Activated CD8-positive, alpha-beta memory T cell treated with anti-CD3 and anti-CD28 coated beads, Interleukin-2, amount 50 U/mL, for 48 hours (primary cell): Measurements from ENCODE around the gene TCAF1.

ENCODE experiments used
- DNase-seq: peaks from one replicate; pipeline ENCODE4 v3.0.0-alpha.2; 2020

The TCAF1 gene

GRCh38 chr7:143901668-143902331, at the start of gene TCAF1:
TSS of gene TCAF1 (minus strand) at chr7:143902176. CDS start at chr7:143876608, 25,568 bp downstream.
- DNase-seq = peak; percentile 91

GRCh38 chr7:143948733-143949132, 46.8 kb upstream of the TCAF1 start:
- DNase-seq = no peak

DNA sequence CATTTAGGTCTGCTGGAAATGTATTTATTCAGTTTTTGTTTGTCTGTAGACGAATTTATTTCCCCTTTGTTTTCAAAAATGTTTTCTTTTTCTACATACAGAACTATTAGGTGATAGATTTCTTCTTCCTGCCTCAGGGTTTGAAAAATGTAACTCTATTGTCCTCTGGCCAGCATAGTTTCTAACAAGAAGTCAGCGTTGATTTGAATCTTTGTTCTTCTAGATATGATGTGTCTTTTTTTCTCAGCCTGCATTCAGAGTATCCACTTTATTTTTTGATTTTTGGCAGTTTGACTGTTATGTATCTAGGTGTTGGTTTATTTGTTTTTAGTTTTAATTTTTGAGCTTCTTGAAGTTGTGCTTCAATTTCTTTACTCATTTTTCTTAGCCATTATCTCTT, 45.1 kb upstream of the TCAF1 start:
- DNase-seq = no peak

GRCh38 chr7:143945423-143945822, 43.4 kb upstream of the TCAF1 start:
- DNase-seq = no peak

- no peak for DNase-seq
These were observed 36.6 kb upstream of the TCAF1 start for GRCh38 chr7:143938379-143939243.

DNA sequence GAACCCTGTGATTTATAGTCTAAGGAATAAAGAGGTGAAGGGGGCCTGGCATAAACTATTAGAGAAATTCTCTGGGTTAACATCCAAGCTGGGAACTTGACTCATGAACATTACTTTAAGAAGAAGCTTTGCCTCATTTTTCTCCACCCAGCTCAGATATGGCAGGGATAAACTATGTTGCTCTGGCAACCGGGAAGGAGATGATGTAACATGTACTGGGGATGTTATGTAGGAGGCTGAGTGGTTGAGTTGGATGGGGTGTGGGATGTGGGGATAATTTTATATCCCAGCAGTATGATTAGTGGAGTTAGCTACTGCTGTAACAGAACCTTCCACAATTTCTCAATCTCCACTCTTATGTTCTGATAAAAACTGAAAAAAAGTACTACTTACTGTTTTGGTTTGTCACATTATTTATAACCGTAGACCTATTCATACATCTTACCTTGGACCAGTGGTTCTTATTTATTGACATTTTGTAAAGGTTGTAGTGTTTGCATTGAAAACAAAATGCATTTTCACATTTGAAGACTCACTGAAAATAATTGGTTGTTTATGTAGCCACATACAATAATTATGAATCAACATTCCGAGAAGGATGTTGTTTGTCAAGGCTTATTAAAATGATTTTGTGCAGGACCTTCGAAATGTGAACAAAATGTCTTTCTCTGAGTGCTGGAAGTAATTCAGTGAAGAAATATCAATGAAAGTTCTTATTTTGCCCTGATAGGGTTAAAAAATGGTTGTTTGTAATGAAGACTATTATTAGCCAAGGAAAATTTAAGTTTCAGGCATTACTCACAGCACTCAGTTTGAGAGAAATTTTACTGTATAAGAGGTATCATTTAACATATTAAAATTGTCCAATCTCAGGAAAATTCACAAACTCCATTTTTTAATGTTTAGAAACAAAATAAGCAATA, 34.4 kb upstream of the TCAF1 start:
- DNase-seq = no peak

GRCh38 chr7:143934526-143935325, 32.8 kb upstream of the TCAF1 start, which contains the start of gene OR2F2:
TSS of gene OR2F2 (plus strand) at chr7:143935233. CDS start at chr7:143935233, 0 bp downstream.
- no peak for DNase-seq

DNA sequence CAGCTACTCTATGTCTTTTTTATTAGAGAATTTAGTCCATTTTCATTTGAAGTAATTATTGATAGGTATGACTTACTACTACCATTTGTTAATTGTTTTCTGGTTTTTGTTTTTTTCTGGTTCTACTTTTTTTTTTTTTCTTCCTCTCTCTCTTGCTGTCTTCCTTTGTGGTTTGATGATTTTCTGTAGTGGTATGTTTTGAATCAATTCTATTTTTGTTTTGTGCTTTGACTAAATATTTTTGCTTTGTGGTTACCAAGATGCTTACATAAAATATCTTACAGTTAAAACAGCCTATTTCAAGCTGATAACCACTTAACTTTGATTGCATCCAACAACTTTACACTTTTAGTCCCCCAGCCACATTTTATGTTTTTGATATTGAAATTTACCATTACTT, 29.8 kb upstream of the TCAF1 start:
- no peak for DNase-seq

DNA sequence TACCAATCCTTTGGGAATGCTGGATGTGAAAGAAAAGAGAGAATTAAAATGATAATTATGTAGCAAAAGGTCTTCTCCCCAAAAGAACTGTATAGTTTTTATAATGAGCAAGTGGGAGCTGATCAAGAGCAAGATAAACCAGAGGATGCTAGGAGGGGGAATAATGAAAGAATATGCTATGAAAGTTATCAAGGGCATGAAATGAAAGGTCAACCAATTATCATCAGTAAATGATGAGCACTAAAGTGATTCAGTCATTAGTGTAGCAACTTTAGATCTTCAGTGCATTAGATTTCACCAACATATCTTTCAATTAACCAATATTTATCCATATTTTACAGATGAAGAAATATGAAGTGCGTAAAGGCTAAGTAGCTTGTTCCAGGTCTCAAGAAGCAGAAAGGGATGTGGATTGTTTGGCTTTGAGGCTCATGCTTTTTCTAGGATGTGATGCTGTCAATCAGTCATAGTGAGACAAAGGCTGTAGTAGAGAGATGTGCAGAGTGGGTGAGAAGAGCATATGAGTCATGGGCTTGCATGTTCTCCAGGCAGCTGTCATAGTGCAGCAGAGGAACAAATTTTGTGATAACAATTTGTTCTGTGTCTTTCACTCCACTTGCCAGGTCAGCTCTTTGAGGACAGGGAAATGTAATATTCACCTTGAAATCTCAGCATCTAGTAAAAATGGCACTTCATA, 27.4 kb upstream of the TCAF1 start:
- no peak for DNase-seq

DNA sequence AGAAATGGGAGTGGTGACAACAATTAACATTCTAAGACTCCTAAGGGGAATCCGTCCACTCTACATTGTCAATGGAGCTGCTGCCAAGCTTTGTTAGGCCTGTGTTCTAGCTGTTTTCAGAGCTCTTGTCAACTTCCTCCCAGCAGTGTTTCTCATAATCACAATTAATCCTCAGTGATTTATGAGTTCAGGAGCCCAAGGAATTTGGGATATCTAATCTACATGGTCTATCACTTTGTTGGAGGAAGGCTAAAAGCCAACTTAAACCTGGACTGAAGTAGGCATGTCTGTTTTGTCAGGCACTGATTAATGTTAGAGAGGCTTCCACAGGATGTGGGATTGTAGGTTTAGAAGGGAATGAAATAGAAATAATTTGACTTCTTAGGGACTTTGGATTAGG, 22.9 kb upstream of the TCAF1 start:
- DNase-seq = no peak

GRCh38 chr7:143914938-143915652, 13.1 kb upstream of the TCAF1 start:
- DNase-seq = no peak

DNA sequence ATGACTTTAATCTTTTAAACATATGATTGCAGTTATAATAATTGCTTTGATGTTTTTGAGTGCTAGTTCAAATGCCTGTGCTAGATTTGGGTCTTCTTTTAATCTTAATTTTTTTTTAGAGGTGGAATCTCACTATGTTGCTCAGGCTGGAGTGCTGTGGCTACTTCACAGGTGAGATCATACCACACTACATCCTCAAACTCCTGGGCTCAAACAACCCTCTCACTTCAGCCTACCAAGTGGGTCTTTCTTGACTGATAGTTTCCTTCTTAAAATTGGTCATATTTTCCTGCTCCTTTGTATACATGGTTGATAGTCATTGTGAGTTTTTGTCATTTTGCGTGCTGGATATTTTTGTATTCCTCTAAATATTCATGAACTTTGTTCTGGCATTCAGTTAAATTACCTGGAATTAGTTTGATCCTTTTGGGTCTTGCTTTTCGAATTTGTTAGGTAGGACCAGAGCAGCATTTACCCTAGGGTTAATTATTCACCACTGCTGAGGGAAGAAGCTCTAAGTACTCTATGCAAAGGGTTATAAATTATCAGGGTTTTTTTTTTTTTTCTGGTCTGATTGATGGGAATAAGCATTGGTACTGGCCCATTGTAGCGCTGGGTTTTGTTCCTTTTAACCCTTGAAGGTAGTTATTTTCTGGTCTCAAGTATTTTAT, 12.1 kb upstream of the TCAF1 start:
- DNase-seq = no peak

- DNase-seq = no peak
These were observed 8.7 kb upstream of the TCAF1 start for GRCh38 chr7:143910473-143911248.

- DNase-seq = no peak
These were observed 7.9 kb upstream of the TCAF1 start for GRCh38 chr7:143909863-143910262.

- no peak for DNase-seq
These were observed 6.1 kb upstream of the TCAF1 start for GRCh38 chr7:143908120-143908519.

- DNase-seq = no peak
These were observed 4.9 kb upstream of the TCAF1 start for GRCh38 chr7:143906895-143907294.

DNA sequence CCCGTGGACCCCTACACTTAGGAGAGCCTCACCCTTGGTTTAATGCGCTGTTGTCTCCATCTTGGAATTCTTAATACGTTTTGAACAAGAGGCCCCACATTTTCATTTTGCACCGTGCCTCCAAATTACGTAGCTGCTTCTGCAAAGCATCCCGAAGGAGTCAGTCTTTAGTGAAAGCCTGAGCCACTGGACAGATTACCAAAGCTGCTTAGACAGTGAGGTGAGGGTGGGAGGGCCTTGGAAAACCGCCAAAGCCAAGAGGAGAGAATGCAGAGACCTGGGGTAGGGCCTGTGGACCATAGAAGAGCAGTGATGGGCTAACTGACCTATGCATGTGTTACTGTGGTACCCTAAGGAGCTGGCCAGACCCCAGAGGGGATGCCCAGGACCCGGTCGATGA, 4.2 kb upstream of the TCAF1 start:
- DNase-seq = no peak

DNA sequence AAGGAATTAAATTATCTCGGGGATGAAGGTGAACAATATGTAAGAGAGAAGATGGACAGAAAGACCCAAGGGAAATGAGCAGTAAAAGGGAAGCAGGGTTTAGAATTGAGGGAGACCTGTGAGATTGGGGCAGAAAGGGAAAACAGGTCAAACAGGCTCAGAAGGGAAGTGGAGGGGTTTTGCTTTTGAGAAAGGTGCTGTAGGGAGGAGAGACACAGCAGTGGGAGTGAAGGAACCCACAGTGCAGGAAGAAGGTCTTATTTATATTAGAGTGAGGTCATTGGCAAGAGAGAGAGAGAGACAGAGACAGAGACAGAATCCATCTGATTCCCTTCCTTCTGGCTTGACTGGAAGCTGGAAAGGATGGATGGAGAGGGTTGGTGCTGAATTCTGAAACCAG, 3.5 kb upstream of the TCAF1 start:
- DNase-seq = no peak

DNA sequence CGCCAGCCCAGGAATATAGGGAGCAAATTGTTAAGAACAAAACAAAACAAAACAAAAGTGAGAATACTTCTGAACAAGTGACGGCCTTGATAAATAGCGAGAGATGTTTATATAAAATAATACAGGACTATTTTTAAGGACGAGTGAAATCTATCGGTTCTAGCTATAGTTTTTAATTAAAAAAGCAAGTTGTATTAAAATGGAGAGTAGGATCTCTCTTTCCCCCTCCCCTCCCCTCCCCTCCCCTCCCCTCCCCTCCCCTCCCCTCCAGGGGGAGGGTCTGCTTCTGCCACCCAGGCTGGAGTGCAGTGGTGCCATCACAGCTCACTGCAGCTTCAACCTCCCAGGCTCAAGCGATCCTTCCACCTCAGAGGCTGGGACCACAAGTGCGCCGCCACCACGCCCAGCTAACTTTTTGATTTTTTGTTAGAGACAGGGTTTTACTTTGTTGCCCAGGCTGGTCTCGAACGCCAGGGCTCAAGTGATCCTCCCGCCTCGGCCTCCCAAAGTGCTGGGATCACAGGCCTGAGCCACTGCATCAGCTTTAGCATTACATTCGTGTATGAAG, 440 bp upstream of the TCAF1 start:
- DNase-seq = no peak
